Activated CD8-positive, alpha-beta T cell treated with anti-CD3 and anti-CD28 coated beads for 36 hours (primary cell): Measurements from ENCODE around the gene TRMT10C. TPM values are rescaled to one million over a fixed set of nuclear protein-coding genes. Genes with fewer than 3 reads are reported as not detected.
"Not testable (repeated sequence)": the region's sequence is repeated elsewhere in the genome, so short reads cannot be mapped to it uniquely, and the experiment has no call there.

Source experiments
- ATAC-seq: fragments of 200-7000 bp; cut with Tn5 transposase; one replicate; pipeline ENCODE4 v1.10.0; 2021; ENCODE audit warnings: mild to moderate bottlenecking, moderate library complexity
- CTCF ChIA-PET: fragments of 350-600 bp; sonication (Branson Sonifier 250); formaldehyde crosslinking; loops from one replicate; lab custom pipeline; 2021; ENCODE audit warnings: antibody characterized with exemption; lab: Charles Lee
- POLR2A ChIA-PET: fragments of 350-600 bp; sonication (Branson Sonifier 250); formaldehyde crosslinking; loops from one replicate; lab custom pipeline; 2021; ENCODE audit warnings: antibody characterized with exemption; lab: Charles Lee
- DNase-seq: peaks from one replicate; pipeline ENCODE4 v3.0.0-alpha.2; 2020
- H3K27ac Mint-ChIP-seq: one replicate; pipeline ENCODE4 v1.8.0; 2021; ENCODE audit warnings: mild to moderate bottlenecking, mixed read lengths
- H3K27me3 Mint-ChIP-seq: one replicate; pipeline ENCODE4 v1.8.0; 2021; ENCODE audit warnings: mixed read lengths
- H3K36me3 Mint-ChIP-seq: one replicate; pipeline ENCODE4 v1.8.0; 2021; ENCODE audit warnings: low read depth, mixed read lengths
- H3K4me1 Mint-ChIP-seq: one replicate; pipeline ENCODE4 v1.8.0; 2021; ENCODE audit warnings: low read depth, mixed read lengths
- H3K4me3 Mint-ChIP-seq: one replicate; pipeline ENCODE4 v1.8.0; 2021; ENCODE audit warnings: mild to moderate bottlenecking, moderate library complexity, mixed read lengths
- H3K9me3 Mint-ChIP-seq: one replicate; pipeline ENCODE4 v1.8.0; 2021; ENCODE audit warnings: mixed read lengths
- CTCF ChIP-seq: fragments of 200-600 bp; IDR thresholded peaks from one replicate; pipeline ENCODE4 v1.8.0; 2022; ENCODE audit warnings: antibody characterized with exemption, mild to moderate bottlenecking
- intact Hi-C: fragments of 100-400 bp; cut with micrococcal nuclease; formaldehyde crosslinking; loops from one replicate; pipeline ENCODE4 v1.10.0; 2022
- total RNA-seq, 2 experiments: library from RNA; stranded (reverse); gene quantifications; one replicate each; pipeline ENCODE4 v1.2.3, GENCODE V29; 2021

The TRMT10C gene
- total RNA-seq, 2 experiments from 2014 or later, result 45.8 to 49.4 TPM

DNA sequence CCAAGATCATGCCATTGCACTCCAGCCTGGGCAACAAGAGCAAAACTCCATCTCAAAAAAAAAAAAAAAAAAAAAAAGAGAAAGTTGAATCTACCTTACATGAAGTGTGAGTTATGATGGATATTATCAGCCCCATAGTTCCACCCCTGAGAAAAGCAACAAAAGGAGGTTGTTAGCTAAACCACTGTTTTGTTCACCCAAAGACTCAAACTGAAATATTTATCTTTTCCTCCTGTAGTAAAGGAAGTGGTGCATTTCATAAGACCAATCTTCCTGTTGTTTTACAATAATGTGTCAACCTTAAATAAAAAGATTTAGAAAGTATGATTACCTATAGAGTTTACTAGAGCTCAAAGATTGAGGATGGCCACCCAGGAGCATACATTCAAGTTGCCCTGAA is 18.7 kb upstream of the TRMT10C start:
- Mint-ChIP-seq H3K4me1 (peaks cover 25% of the 10 kb centered on the region), H3K27me3 (no peaks in the 10 kb centered on the region), H3K4me3 (no peak overlapping the region), H3K9me3 (peaks cover 5% of the 10 kb centered on the region), H3K27ac (peak overlapping the region; percentile 77), H3K36me3 (peaks cover 2% of the 10 kb centered on the region)
- POLR2A ChIA-PET, result interaction anchor here (0.9 to 1.7 kb wide), 3 partner anchors 19 to 24 kb away, joined by 3 to 9 read pairs (median 3); partner anchors contain the start of gene TRMT10C
- intact Hi-C loops, result no loop called here
- TF ChIP-seq CTCF, result no peak
- ATAC-seq (peak; percentile 49), DNase-seq (no peak)
- CTCF ChIA-PET, result interaction anchor here (0.8 to 1.2 kb wide), 3 partner anchors 8 to 31 kb away, joined by 3 to 4 read pairs (median 3); partner anchors contain the start of gene PCNP

- POLR2A ChIA-PET, result interaction anchor here (1.3 to 1.7 kb wide), 2 partner anchors 17 to 24 kb away, joined by 3 to 9 read pairs; partner anchors contain the start of gene TRMT10C
- H3K4me3 Mint-ChIP-seq, result no peak overlapping the region
- H3K27me3 Mint-ChIP-seq, result no peaks in the 10 kb centered on the region
- intact Hi-C loops, result no loop called here
- H3K36me3 Mint-ChIP-seq, result peaks cover 2% of the 10 kb centered on the region
- ATAC-seq, result peak; percentile 69
- peaks cover 25% of the 10 kb centered on the region for H3K4me1 Mint-ChIP-seq
- CTCF ChIA-PET, result interaction anchor here (0.7 to 1.3 kb wide), 3 partner anchors 14 to 952 kb away, joined by 3 read pairs; no protein-coding TSS in a partner anchor
- TF ChIP-seq CTCF, result no peak
- peaks cover 5% of the 10 kb centered on the region for H3K9me3 Mint-ChIP-seq
- no peak for DNase-seq
- no peak overlapping the region for H3K27ac Mint-ChIP-seq
Measured at GRCh38 chr3:101544161-101544850, 17.4 kb upstream of the TRMT10C start.

- Mint-ChIP-seq H3K36me3 (no peaks in the 10 kb centered on the region), H3K4me3 (no peak overlapping the region), H3K27ac (no peak overlapping the region), H3K9me3 (no peaks in the 10 kb centered on the region), H3K27me3 (no peaks in the 10 kb centered on the region), H3K4me1 (peaks cover 9% of the 10 kb centered on the region)
- no peak for TF ChIP-seq CTCF
- intact Hi-C loops, result no loop called here
- no peak for ATAC-seq
- no peak for DNase-seq
- CTCF ChIA-PET, result no interaction called here
- POLR2A ChIA-PET, result no interaction called here
Measured at GRCh38 chr3:101548527-101549105, 13.1 kb upstream of the TRMT10C start.

DNA sequence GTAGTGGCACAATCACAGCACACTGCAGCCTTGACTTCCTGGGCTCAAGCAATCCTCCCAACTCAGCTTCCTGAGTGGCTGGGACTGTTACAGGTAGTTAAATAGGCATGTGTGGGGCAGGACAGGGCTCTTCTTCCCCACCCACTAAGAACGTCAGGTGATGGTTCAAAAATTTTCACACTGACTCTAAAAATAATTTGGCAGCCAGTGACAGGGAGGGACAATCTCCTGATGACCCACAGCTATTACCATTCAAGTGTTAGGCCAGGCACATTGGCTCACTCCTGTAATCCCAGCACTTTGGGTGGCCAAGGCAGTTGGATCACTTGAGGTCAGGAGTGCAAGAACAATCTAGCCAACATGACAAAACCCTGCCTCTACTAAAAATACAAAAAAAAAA is 12.2 kb upstream of the TRMT10C start:
- TF ChIP-seq CTCF, result no peak
- ChIA-PET POLR2A (interaction anchor here (0.7 kb wide), 1 partner anchor 12 kb away, joined by 3 read pairs; no protein-coding TSS in a partner anchor), CTCF (no interaction called here)
- no peak for ATAC-seq
- Mint-ChIP-seq H3K4me3 (no peak overlapping the region), H3K27me3 (no peaks in the 10 kb centered on the region), H3K36me3 (no peaks in the 10 kb centered on the region), H3K27ac (no peak overlapping the region), H3K9me3 (no peaks in the 10 kb centered on the region), H3K4me1 (peaks cover under 1% of the 10 kb centered on the region)
- no peak for DNase-seq
- intact Hi-C loops, result no loop called here

- H3K27ac Mint-ChIP-seq, H3K27me3 Mint-ChIP-seq, intact Hi-C loops, H3K9me3 Mint-ChIP-seq, POLR2A ChIA-PET, H3K4me1 Mint-ChIP-seq, H3K36me3 Mint-ChIP-seq, H3K4me3 Mint-ChIP-seq, CTCF ChIA-PET, ATAC-seq, DNase-seq: not testable (repeated sequence)
Measured at GRCh38 chr3:101551359-101552081, 10.1 kb upstream of the TRMT10C start.

GRCh38 chr3:101553381-101553780 is 8.3 kb upstream of the TRMT10C start:
- CTCF ChIA-PET, ATAC-seq, H3K4me3 Mint-ChIP-seq, intact Hi-C loops, H3K27ac Mint-ChIP-seq, H3K4me1 Mint-ChIP-seq, H3K27me3 Mint-ChIP-seq, DNase-seq, H3K36me3 Mint-ChIP-seq, H3K9me3 Mint-ChIP-seq: not testable (repeated sequence)
- POLR2A ChIA-PET, result interaction anchor here (0.9 kb wide), 1 partner anchor 40 kb away, joined by 4 read pairs; the partner anchor contains the start of gene SENP7
